ENCODE data around the gene CST5. TPM values are rescaled to one million over a fixed set of nuclear protein-coding genes. Genes with fewer than 3 reads are reported as not detected.
A peak's percentile ranks its signal among the peaks of the same experiment; 100 is the strongest.
"Not testable (repeated sequence)": the region's sequence is repeated elsewhere in the genome, so short reads cannot be mapped to it uniquely, and the experiment has no call there.

Gene CST5
- total RNA-seq, 1 donor from 2014 or later = not detected

DNA sequence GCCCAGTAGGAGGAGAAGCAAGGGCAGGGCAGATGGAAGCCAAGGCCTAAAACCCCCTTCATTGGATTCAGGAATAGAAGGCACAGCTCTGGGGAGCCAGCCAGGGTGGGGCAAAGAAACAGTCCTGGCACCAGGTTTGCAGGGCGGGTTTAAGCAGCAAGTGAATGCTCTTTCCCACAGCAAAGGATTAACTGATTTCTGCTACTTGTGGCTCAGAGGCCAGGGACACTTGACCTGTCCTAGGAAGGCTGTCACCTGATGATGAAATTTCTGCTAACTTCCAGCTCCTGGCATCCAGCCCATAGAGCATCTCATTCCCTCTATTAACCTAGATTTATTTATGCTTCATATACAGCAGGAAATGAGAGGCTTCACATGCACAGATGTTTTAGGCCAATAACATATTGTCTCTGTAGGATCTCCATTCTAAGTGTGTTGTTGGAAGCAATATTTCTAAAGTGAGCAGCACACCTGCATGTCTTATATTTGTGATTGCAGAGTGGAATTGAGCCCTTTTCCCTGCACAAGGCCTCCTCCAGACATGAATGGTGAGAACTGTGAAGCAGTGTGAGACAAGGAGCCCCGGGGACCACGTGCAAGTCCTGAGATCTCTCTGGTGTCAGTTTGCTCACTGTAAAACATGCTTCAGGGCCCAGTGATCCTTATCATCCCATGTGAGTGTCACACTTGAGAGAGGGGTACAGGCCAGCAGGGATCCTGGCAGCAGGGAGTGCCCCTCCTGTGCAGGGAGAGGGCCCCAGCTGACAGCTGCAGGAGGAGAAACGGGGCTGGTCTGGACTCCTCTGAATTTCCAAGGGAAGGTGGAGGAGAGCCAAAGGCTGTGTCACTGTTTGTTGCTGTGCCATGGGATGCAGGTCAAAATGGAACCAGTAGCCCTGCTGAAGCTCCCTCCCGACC is 41.1 kb upstream of the CST5 start:
- peak; percentile 39 to 50 for ATAC-seq
- peaks cover 4% of the 10 kb centered on the region for H3K4me1 ChIP-seq

DNA sequence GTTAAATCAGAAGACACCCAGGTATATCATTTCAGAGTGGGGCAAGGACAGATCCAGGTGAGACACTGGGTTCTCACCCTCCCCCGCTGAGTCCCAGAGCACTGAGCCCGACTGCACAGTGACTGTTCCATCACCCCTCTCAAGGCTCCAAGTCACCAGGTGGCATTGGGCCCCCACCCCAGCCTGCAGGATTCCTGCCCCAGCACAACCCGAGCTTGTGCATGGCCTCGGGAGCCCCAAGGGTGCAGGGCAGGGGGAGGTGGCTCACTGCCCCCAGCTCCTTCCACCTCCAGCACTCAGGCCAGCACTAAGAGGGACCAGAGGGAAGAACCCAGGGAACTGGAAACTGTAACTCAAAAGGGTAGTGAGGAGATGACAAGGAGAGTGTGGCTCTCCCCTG is 39.3 kb upstream of the CST5 start:
- DNase-seq (peak; percentile 24), ATAC-seq (no peak)
- no peaks in the 10 kb centered on the region for H3K9me3 ChIP-seq
- TF ChIP-seq, protein P1, sequence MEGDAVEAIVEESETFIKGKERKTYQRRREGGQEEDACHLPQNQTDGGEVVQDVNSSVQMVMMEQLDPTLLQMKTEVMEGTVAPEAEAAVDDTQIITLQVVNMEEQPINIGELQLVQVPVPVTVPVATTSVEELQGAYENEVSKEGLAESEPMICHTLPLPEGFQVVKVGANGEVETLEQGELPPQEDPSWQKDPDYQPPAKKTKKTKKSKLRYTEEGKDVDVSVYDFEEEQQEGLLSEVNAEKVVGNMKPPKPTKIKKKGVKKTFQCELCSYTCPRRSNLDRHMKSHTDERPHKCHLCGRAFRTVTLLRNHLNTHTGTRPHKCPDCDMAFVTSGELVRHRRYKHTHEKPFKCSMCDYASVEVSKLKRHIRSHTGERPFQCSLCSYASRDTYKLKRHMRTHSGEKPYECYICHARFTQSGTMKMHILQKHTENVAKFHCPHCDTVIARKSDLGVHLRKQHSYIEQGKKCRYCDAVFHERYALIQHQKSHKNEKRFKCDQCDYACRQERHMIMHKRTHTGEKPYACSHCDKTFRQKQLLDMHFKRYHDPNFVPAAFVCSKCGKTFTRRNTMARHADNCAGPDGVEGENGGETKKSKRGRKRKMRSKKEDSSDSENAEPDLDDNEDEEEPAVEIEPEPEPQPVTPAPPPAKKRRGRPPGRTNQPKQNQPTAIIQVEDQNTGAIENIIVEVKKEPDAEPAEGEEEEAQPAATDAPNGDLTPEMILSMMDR (IDR thresholded peaks at IDR 0.05) = no peak
- no peak overlapping the region for H3K4me3 ChIP-seq
- H3K27me3 ChIP-seq (ENCODE audit: low read depth) = no peaks in the 10 kb centered on the region
- intact Hi-C loops (cut with DNase I) = no loop called here
- H3K4me1 ChIP-seq = peaks cover 4% of the 10 kb centered on the region
- no peaks in the 10 kb centered on the region for H3K36me3 ChIP-seq
- H3K27ac ChIP-seq = no peak overlapping the region

More for the DNA sequence above, 41.1 kb upstream of the CST5 start:
- Histone ChIP-seq H3K9me3 (no peaks in the 10 kb centered on the region), H3K27me3 (ENCODE audit: low read depth) (no peaks in the 10 kb centered on the region), H3K36me3 (no peaks in the 10 kb centered on the region), H3K27ac (peak overlapping the region; percentile 38), H3K4me3 (no peak overlapping the region)
- DNase-seq = no peak
- TF ChIP-seq, protein P1 (IDR thresholded peaks at IDR 0.05) = no peak
- intact Hi-C loops (cut with DNase I) = no loop called here

DNA sequence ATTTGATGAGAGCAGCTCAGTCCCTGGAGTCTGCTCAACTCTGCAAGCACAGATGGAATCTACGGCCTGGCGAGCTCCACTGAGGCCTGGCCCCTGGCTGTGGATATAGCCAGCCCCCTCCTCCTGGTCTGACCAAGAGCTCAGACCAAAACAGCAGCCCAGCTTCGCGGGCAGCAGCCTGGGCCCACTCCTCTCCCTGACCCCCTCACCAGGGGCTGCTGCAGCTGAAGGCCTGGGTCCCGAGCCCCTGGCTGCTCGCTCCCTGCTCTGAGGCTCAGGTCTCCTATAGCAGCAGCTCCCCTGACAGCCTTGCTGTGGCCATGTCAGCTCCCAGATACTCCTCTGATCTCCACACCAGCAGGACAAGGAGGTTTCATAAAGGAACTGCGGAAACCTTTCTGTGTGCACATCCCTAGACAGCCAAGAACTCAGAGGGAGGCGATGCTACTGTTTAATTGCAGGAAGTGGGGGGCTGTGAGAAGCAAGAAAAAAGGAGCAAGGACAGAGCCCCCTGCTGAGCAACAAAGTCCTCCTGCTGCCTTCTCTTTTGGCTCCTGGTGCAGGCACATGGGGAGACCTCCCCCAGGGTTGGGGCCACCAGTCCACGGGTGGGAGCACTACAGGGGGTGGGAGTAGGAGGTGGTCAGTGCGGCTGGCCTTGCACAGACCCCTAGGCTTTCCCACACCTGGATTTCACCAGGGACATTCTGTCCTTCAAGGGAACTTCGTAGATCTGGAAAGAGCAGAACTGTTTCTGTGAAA is 38.7 kb upstream of the CST5 start:
- intact Hi-C loops (cut with DNase I) = no loop called here

DNA sequence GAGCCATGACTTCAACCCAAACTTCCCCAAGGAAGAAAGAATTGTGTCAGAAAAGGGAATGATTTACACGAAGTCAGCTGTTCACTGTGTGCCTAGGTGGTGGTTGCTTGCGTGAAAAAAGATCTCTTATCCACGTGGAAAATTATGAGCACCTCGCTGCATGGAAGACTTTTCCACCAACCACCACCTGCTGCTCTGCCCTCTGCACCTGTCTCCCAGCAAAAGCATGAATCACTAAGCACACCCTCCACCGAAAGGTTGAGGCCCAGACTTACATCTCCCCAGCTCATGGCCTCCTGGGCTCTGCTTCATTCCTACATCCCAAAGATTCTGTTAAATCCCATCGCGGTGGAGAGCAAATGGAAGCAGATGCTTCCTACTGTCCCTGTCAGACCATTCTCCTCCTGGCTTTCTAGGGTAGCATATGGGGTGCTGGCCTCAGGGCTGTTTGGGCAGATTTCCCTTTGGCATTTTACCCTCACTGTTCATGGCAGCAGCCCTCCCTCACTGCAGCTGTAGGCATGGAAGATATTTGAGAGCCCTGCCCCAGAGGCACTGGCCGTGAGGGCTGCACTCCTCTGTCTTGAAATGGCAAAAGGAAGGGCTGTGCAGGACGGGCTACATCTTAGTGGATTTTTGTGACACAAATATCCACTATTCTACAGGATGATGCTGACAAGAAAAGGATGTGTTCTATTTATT is 37.6 kb upstream of the CST5 start:
- H3K4me1 ChIP-seq = peaks cover 4% of the 10 kb centered on the region
- no peak for ATAC-seq
- H3K9me3 ChIP-seq = no peaks in the 10 kb centered on the region
- intact Hi-C loops (cut with DNase I) = no loop called here
- H3K27ac ChIP-seq = no peak overlapping the region
- TF ChIP-seq, protein P1 (IDR thresholded peaks at IDR 0.05) = no peak
- H3K27me3 ChIP-seq (ENCODE audit: low read depth) = no peaks in the 10 kb centered on the region
- H3K4me3 ChIP-seq = no peak overlapping the region
- DNase-seq = no peak
- H3K36me3 ChIP-seq = no peaks in the 10 kb centered on the region

More for the DNA sequence above, 38.7 kb upstream of the CST5 start:
- ATAC-seq (no peak), DNase-seq (peak; percentile 15)
- Histone ChIP-seq H3K4me3 (no peak overlapping the region), H3K9me3 (no peaks in the 10 kb centered on the region), H3K4me1 (peaks cover 4% of the 10 kb centered on the region), H3K27me3 (ENCODE audit: low read depth) (no peaks in the 10 kb centered on the region), H3K36me3 (no peaks in the 10 kb centered on the region), H3K27ac (no peak overlapping the region)
- TF ChIP-seq, protein P1 (IDR thresholded peaks at IDR 0.05) = no peak

DNA sequence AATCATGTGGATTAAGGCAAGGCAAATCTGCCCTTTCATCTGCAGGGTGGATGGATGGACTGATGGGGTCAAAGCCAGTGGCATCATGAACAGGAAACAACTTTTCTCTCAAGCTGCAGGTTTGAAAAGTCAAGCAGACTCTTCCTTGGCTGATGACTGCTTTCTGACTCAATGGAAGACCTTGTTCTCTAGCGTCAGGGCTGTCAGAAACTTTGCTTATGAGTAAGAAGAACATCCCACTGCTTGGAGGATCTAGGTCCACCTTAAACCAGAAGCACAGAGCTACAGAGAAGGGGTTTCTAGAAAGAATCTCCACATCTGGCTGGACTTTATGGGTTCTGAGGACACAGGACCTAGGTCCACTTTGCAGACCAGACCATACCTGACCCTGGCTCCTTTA is 36.3 kb upstream of the CST5 start:
- H3K36me3 ChIP-seq = no peaks in the 10 kb centered on the region
- H3K9me3 ChIP-seq = no peaks in the 10 kb centered on the region
- intact Hi-C loops (cut with DNase I) = no loop called here
- H3K4me1 ChIP-seq = peaks cover 4% of the 10 kb centered on the region
- H3K4me3 ChIP-seq = no peak overlapping the region
- no peak overlapping the region for H3K27ac ChIP-seq
- TF ChIP-seq, protein P1 (IDR thresholded peaks at IDR 0.05) = no peak
- no peak for ATAC-seq
- H3K27me3 ChIP-seq (ENCODE audit: low read depth) = no peaks in the 10 kb centered on the region
- no peak for DNase-seq

DNA sequence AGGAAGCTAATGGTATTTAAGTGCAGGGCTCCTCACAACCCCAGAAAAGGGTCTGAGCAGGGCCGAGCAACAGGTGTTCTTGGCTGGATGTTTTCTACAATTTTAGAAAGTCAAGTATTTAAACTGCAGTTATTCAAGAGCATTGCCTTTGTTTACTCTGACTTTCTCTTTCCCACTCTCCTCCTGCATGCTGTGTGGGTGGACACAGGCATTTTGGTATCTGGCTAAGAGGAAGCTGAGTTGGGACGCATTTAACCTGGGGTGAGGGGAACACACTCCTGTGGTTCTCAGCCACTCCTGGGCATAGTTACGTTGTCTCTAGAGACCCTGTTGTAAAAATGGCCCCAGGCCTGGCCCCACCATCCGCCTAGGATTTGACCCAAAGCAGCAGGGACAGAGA is 34.9 kb upstream of the CST5 start:
- H3K4me3 ChIP-seq; H3K9me3 ChIP-seq; H3K4me1 ChIP-seq; intact Hi-C loops (cut with DNase I); H3K27me3 ChIP-seq (ENCODE audit: low read depth); H3K27ac ChIP-seq; H3K36me3 ChIP-seq; DNase-seq: not testable (repeated sequence)
- ATAC-seq = peak; percentile 44 to 73

All from lower lobe of right lung (tissue), 2 donors.